Measurements from ENCODE around the gene ADAMTS9.

The ADAMTS9 gene

DNA sequence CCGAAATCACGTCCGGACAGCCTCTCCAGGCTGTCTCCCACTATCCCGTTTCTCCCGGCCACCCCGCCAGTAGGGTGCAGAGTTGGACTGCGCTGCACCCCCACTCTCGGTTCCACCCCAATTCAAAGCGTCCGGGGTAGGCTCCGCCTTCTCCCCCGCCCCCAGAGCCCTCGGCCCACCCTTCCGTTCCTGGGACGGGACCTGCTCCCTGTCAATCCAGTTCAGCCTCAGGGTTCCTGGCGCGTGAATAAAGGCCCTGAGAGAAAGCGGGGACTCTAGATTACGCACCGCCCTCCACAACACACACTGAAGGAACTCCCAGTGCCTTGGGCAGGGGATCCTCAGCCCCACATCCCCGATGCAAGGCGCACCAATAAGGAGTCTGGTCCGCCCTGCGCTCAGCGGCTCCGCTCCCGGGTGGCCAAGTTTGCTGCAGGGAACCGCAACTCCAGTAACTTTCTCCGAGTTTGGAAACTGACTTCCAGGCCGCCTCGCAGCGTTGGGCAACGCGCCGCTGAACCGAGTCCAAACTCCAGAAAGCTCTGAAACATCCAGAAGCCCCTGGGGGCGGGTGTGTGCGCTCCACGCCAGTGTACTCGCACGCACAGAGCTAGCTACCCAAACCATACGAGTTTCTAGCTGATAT, 1.9 kb downstream of the ADAMTS9 start:
- no peak for DNase-seq

DNA sequence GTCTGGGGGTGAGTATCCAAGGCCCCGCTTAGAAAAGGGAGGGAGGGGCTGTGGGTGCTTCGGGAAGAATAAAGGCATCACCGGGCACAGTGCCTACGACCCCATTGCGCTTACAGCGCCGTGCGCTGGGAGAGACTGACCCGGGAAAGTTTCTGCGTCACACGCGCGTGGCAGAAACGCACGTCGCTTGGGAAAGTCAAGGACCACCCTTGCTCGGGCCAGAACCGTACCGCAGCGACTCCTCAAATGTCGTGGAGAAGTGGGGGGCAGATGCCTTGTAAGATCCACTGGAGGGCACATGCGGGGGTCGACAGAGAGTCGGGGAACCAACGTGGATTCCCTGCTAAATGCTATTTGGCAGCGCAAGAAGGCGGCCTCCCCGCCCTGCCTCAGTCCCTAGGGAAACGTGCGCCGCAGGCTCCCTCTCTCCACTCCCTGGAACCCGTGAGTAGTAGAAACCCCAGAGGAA, 2.4 kb downstream of the ADAMTS9 start:
- no peak for DNase-seq

DNA sequence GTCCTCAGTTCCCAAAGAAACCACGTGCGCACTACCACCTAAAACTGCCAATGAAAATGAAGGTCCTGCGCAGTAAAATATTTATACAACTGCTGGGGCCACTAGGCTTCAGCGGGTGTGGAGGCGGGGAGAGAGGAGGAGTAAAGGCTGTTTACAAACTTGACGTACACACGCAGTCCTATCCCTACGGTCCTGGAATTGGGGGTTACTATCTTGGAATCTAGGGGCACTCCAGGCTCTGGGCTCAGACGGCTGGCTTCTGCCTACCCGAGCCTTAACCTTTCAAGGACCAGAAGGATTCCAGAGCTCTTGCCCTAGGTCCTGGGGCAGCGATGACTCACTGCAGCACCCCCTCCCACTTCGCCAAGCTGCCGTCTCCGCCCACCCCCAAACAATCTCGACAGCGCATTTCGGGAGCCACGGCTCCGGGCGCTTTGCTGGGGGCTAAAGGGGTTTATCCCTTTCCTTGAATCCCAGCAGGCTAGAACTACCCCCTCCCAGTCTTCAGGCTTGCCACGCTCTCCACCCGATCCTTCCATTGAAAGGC, 3.0 kb downstream of the ADAMTS9 start:
- no peak for DNase-seq

DNA sequence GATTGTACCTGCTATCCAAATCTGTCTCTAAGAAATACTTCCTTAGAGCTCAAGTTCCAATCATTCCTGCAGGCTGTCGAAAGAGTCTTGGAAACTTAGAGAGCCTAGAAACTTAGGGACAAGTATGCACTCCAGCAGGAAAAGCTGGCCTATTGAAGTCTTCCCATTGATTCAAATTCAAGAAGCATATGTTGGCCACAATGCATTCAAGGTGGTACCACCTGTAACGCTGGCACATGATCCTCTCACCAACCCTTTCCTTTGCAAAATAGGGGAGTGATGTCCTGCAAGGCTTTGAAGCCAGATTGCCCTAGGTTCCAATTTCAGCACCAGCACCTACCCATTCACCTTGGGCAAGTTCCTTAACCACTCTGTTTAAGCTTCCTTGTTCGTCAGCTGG, 6.0 kb downstream of the ADAMTS9 start:
- DNase-seq = no peak

DNA sequence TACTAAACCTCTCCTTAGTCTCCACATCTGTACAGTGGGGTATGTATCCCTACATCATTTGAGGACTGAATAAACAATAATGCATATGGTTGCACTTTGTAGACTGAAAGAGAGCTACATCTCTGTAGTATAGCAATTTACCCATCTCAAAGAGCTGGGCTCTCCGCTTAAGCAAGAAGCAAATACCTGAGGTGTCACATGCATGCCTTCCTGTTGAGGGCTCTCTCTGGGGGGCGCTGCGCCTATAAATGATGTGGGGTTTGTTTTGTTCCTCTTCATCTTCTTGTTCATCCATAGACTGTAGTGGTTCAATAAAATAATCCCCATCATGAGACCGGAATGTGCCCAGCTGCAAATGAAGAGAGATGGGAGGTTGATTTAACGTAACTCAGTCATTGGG, 6.8 kb downstream of the ADAMTS9 start:
- no peak for DNase-seq

DNA sequence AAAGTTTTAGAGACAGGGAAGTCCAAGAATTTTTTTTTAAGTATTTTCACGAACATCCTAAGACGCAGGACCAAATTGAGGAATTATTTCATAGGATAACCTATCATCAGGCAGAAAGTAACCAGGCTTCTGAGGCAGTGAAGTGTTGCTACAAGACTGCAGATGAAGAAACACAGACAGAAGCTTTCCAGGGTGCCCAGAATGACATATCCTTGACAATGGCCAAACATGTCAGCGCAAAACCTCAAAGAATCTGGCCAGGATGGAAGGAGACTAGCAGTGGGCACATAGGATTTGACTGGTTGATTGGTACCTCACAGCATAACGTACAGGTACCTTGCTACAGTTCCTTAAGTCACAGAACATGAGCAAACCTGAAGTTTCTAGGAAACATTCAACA, 7.5 kb downstream of the ADAMTS9 start:
- DNase-seq = no peak

DNA sequence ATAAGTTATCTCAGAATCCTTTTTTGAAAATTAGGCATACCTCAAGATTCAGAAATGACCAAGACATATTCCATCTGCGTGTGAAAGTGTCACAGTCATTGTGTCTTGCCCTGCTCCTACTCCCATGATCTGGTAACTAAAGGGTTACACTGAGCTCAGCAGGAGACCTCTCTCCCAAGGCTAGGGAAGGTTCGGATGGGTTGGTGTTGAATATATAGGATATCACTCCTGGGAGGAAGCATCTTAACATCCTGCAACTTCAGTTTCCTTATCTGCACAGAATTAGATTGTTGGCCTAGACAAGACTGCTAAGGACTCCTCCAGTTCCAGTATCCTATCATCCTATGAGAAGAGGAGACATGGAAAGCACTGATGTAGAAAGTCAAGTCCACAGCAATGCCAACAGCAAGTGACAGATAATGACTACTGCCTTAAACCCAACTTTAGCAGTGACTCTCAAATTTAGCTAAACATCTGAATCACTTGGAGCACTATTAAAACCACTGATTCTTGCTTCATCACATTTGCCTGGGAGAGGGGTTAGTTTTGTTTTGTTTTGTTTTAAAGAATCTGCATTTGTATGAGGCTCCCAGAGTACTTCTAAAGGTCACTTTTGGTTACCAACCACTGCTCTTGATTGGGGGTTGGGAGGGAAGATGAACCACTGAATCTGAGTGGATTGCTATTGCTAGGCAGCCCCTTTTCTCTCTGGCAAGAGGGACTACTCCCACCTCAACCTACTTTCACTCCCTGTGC, 9.7 kb downstream of the ADAMTS9 start:
- no peak for DNase-seq

DNA sequence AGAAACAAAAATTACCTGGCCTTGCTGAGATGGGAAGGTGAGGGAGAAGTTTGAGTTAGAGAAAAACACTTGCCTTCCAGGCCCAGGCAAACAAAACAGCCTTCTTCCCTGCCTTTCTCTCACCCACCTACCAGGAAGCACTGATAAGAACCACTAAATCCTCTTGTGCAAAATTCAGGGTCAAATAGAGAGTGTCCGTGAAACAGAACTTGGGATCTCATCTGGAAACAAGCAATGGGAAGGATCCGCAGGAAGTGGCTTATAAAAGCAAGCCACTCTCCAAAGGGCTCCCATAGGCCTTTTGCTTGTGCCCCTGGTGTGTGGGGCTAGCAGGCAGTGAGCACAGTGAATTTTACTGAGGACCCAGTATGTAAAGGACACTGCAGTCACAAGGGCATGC, 11.0 kb downstream of the ADAMTS9 start:
- no peak for DNase-seq

DNA sequence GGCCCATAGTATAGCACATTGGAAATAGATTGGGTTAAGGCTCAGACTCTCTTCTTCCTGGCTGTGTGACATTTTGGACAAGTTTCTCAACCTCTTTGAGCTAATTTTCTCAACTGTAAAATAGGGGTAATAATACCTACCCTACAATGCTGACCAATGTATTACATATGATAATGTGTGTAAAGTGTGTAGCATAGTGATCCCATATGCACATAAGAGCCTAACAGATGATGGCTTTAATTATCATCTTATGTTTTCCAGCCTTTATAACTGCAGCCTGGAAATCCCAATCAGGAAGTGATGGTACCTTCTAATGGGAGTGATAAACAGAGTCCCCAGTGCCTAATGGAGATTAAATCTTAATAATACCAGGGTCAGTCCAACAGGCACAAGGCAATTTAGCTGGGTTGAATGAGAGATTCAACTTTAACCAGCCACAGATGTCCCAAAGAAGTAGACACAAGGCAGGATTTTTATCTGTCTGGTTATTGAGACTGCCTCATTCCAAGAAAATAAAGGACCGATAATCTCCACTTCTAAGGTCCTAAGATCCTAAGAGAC, 12.0 kb downstream of the ADAMTS9 start:
- no peak for DNase-seq

DNA sequence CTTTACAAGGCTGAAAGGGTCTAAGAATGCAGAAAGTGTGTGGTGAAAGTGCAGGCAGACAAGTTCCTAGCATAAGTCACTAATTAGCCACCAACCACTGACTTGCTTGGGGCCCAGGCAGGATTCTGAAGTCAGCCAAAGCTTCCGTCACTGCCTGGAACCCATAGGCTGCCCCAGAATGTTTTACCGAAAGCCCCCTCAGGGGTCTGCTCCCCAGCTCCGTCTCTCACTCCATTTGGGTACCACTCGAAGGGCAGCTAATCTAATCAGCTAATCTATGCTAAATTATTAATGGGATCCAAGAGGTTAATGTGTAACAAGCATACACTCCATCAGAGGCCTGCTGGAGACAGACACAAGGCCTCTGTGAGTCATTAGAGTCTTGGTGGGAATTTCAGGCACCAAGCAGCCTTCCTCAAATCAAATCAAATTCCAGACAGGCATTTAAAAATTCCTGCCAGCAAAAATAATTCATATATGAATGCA, 13.2 kb downstream of the ADAMTS9 start:
- DNase-seq = no peak

DNA sequence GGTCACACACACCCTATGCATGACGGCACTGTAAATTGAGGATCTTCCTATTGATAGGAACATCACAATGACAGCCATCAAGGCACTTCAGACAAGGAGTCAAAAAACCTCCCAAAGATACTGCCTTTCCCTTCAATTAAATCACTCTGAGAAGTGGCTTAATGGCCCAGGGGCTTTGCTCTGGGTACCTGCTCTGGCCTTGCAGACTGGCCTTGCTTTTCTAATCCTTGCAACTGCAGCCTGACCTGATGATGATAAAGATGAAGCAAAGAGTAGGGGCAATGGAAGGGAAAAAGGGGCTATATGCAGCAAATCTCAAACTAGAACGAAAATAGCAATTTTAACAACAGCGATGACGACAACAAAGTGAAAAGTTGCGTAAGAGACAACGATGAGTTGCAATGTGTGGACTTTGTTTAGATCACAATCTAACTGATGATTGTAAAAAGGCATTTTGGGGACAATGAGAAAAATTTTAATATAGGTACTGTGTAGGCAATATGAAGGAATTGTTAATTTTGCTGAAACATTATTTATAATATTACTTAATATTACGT, 14.6 kb downstream of the ADAMTS9 start:
- DNase-seq = no peak

DNA sequence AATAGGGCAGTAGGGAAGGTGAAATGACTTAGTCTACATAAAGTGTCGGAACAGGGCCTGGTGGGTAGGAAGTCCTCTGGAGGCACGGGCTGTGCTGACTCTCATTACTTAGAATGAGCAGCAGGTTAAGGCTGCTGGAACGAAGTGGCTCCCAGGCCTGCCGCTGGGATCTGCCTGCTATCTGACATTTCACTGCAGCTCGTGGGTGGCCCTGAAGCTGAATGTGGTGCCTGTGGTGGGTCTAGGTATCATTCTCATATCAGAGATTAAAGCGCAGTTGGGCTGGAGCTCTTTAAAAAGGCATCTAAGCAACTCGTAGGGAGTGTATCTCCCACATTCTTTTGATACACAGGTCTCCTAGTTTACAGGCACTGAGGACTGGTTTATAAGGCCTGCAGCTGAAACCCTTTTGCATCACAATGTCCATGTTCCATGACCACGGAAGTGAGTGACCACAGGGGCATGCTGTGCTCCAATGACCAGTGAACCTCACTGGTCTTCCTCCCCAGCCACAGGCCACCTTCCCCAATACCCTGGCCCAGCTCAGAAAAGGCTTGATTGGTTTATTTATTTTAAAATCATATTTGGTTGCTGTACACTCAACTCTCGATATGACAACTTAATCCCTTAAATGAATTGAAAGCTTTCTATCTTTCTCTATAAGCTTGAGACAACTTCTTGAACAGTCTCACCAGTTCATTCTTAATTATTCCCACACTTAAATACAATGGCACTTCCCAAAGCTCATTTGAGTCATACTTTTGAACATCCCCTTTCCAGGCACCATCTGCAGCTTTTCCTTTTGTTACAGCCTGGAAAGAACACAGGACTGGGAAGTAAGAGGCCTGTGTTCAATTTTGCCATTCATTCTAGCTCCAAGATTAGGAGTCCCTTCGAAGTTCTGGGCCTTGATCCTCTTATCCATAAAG, 19.0 kb downstream of the ADAMTS9 start:
- no peak for DNase-seq

DNA sequence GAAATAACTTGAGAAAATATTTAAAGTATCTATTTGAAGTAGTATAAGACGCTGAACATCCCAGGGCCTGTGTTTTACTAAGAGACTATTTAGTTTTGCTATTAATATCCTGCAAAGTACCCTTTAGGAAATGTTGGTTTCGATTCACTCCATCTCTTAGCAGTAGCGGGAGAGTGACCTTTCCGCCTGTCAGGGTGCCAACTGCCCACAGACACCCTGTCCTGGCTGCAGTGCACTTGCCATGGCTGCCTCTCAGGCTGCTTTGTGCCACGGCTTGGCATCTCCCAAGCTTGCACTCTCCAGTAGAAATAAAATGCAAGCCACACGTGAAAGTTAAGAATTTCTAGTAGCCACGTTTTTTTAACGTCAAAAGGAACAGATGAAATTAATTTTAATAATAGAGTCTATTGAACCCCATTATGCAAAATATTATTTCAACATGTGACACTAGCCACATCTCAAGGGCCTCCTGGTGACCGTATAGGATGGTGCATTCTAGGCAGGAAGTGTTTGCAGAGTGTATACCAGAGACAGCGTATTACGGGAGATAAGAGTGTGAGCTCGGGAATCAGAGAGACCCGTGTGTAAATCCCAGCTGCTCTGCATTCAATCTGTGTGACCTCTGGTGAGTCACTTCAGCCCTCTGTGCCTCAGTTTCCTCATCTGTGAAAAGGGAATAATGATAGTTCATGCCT, 19.8 kb downstream of the ADAMTS9 start:
- DNase-seq = no peak

DNA sequence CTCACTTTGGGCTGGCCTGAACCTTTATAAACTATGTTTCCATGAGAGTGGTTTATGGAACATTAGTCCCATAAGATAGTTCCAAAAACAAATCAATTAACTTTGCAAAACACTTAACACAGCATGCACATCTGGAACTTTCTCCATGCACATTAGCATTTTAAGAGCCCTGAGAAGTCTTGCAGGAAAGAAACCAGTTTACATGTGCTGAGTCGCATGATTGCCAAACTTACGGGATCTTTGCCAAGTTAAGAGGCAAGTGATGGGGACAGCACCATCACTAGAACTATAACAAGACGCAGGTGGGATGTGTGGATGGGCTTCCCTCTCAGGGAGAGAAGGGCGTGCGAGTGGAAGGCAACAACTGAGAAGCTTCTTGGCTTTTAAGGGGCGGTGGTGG, 20.7 kb downstream of the ADAMTS9 start:
- DNase-seq = no peak

DNA sequence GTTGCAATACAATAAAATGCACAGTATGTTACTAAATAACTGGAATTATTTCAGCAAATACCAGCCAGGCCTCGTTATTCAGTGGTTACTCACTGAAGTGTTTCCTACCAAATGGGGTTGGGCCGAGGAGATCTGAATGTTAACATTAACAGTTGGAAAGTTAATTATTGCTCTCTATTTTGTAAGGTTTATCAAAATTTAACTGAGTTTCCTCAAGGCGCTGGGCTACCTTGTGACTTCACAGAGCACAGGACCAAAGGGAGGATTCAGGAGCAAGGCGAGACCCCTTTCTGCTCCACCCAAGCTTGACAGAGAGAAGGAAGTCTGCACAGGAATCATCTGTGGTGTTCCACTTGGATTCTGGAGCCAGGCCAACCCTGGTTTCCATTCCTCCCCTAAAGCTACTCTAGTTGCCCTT, 21.6 kb downstream of the ADAMTS9 start:
- DNase-seq = no peak

DNA sequence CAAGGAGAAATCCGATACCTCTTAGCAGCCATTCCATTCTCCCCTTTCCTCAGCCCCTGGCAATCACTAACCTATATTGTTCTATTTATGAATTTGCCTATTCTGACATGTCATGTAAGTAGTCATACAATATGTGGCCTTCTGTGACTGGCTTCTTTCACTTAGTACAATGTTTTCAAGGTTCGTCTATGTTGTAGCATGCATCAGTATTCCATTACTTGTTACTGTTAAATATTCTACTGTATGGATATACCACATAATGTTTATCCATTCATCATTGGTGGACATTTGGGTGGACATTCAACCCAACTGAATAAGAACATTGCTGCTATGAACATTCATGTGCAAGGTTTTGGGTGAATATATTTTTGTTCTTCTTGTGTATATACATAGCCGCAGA, 23.4 kb downstream of the ADAMTS9 start:
- DNase-seq = no peak

DNA sequence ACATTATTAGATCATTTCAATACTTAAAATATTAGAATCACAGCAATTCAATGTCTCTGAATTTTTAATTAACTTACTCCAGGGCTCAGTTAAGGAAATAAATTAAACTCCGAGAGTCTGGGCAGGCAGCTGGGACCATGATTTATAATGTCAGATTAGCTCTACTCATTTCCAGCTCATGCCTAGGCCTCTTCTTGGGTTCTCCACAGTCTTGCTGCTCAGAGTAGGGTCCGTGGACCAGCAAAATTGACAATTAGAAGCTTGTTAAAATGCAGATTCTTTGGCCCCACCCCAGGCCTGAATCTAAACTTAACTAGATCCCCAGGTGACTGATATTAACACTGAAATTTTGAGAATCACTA, 28.2 kb downstream of the ADAMTS9 start:
- no peak for DNase-seq

DNA sequence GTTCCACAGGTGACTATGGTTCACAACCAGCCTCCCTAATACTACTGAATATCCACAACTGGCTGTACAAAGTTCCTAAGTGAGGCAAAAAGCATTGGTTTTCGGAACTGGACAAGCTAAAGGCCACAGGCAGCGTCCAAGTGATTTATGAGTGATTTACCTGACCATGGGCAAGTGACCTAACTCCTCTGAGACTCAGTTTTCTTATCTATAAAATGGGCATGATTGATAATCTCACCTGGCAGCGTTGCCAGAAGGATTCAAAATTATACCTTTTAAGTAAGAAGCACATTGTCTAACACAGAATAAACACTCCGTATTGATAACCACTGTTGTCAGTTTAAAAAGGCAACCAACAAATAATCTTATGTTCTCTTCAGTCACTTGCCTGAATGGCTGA, 29.8 kb downstream of the ADAMTS9 start:
- DNase-seq = no peak

DNA sequence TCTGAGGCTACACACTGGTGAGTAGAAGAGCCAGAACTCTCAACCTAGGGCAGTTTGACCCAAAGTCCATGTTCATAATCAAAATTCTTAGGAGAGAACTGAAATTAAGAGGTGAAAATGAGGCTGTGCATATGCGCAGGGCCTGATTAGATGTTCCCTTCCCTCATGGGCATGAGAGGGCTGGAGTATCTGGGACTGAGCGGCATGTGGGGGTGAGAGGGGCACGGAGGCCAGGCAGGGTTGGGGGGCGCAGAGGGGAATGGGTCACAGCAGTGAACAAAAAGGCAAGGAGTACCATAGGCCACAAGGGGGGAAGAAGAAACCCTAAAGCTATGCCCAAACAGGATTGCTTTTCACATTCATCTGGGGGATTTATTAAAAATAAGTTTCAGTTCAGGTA, 31.3 kb downstream of the ADAMTS9 start:
- DNase-seq = no peak

DNA sequence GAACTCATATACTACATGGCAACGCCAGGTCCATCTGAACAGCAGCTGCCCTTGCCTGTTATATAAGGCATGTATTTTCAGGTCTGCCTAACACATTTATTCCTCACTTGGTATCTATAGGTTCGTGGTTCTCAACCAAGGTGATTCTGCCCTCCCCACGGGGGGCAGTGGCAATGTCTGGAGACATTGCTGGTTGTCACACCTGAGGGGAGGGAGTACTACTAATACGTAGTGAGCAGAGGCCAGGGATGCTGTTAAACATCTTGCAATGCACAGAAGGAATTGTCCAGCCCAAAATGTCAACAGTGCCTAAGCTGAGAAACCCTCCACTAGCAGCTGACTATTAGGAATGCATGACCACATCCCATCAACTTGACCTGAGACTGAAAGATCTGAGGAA, 32.6 kb downstream of the ADAMTS9 start:
- no peak for DNase-seq

DNA sequence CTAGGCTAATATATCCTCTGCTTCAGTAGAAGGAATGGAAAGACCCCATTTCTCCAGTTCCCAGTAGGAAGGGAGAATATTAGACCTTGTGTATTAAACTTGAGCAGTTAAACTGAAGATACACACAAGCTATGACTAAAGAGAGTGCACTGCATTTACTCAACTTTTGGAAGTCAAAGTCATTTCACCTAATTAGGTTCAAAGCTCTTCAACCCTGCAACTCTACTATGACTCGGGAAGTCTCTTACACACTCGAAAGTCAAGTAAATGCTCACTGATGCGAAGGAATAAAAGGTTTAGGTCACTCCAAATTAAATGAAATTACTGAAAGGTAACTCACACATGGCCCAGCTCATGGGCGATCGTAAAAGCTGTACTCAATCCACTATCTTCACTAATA, 33.8 kb downstream of the ADAMTS9 start:
- DNase-seq = no peak

DNA sequence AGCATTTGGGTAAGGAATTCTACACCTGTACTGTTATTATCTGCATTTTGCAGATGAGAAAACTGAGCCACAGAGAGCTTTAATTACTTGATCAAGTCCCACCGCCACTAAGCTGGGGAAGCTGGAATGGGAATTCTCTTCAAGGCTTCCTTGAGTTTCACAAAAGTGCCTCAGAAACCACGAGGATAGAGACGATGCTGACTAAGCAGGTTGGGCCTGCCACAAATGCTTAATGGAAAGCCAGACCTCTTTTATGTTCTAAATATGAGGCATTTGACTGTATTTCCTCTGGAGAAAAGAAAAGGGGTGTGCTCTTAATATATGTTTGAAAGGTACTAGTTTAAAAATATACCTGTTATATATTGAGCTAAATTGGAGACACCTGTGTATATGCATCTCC, 34.7 kb downstream of the ADAMTS9 start:
- no peak for DNase-seq

All from NCI-H1694 treated with DMSO at 0.1 percent for 48 hours (cell line).